ENCODE data around the gene LPAR1.

LPAR1 gene

GRCh38 chr9:110935829-110936228 is 102.4 kb downstream of the LPAR1 start:
- H3K27ac ChIP-seq (ENCODE audit: low read length): no peak overlapping the region
- no peak overlapping the region for H3K4me2 ChIP-seq (ENCODE audit: low read length)
- no peaks in the 10 kb centered on the region for H3K79me2 ChIP-seq (ENCODE audit: low read length)
- TF ChIP-seq CTCF (IDR thresholded peaks at IDR 0.05; ENCODE audit: low read depth, low read length) (no peak), EZH2phosphoT487 (IDR thresholded peaks at IDR 0.05; ENCODE audit: low read depth) (no peak)
- H2AFZ ChIP-seq (ENCODE audit: low read depth, low read length): no peak overlapping the region
- no peak overlapping the region for H3K4me3 ChIP-seq (ENCODE audit: low read length)
- H3K27me3 ChIP-seq (ENCODE audit: low read depth, low read length): no peaks in the 10 kb centered on the region
- no peak overlapping the region for H3K9ac ChIP-seq (ENCODE audit: low read length)
- no peaks in the 10 kb centered on the region for H4K20me1 ChIP-seq (ENCODE audit: insufficient read depth, low read length)
- no peaks in the 10 kb centered on the region for H3K36me3 ChIP-seq (replicated peaks; ENCODE audit: low read depth, low read length)
- H3K4me1 ChIP-seq (ENCODE audit: low read length): peaks cover 8% of the 10 kb centered on the region
- no peaks in the 10 kb centered on the region for H3K9me3 ChIP-seq (ENCODE audit: insufficient read depth, low read length)

GRCh38 chr9:110933350-110934001 is 104.8 kb downstream of the LPAR1 start:
- H2AFZ ChIP-seq (ENCODE audit: low read depth, low read length): peak overlapping the region; percentile 76
- no peak overlapping the region for H3K4me3 ChIP-seq (ENCODE audit: low read length)
- H3K79me2 ChIP-seq (ENCODE audit: low read length): no peaks in the 10 kb centered on the region
- H3K36me3 ChIP-seq (replicated peaks; ENCODE audit: low read depth, low read length): no peaks in the 10 kb centered on the region
- H3K4me2 ChIP-seq (ENCODE audit: low read length): peak overlapping the region; percentile 31
- no peaks in the 10 kb centered on the region for H3K27me3 ChIP-seq (ENCODE audit: low read depth, low read length)
- H3K9me3 ChIP-seq (ENCODE audit: insufficient read depth, low read length): no peaks in the 10 kb centered on the region
- no peak for TF ChIP-seq CTCF (IDR thresholded peaks at IDR 0.05; ENCODE audit: low read depth, low read length)
- no peak for TF ChIP-seq EZH2phosphoT487 (IDR thresholded peaks at IDR 0.05; ENCODE audit: low read depth)
- H3K27ac ChIP-seq (ENCODE audit: low read length): no peak overlapping the region
- H3K4me1 ChIP-seq (ENCODE audit: low read length): peaks cover 6% of the 10 kb centered on the region; the same call in 1 of the 2 replicates
- no peak overlapping the region for H3K9ac ChIP-seq (ENCODE audit: low read length)
- H4K20me1 ChIP-seq (ENCODE audit: insufficient read depth, low read length): no peaks in the 10 kb centered on the region

GRCh38 chr9:110932863-110933262 is 105.4 kb downstream of the LPAR1 start:
- H3K79me2 ChIP-seq (ENCODE audit: low read length): no peaks in the 10 kb centered on the region
- H2AFZ ChIP-seq (ENCODE audit: low read depth, low read length): no peak overlapping the region
- H3K9ac ChIP-seq (ENCODE audit: low read length): no peak overlapping the region
- H4K20me1 ChIP-seq (ENCODE audit: insufficient read depth, low read length): no peaks in the 10 kb centered on the region
- no peak overlapping the region for H3K4me2 ChIP-seq (ENCODE audit: low read length)
- H3K9me3 ChIP-seq (ENCODE audit: insufficient read depth, low read length): no peaks in the 10 kb centered on the region
- peaks cover 6% of the 10 kb centered on the region; the same call in 1 of the 2 replicates for H3K4me1 ChIP-seq (ENCODE audit: low read length)
- H3K27ac ChIP-seq (ENCODE audit: low read length): no peak overlapping the region
- no peaks in the 10 kb centered on the region for H3K27me3 ChIP-seq (ENCODE audit: low read depth, low read length)
- no peak overlapping the region for H3K4me3 ChIP-seq (ENCODE audit: low read length)
- no peaks in the 10 kb centered on the region for H3K36me3 ChIP-seq (replicated peaks; ENCODE audit: low read depth, low read length)
- TF ChIP-seq EZH2phosphoT487 (IDR thresholded peaks at IDR 0.05; ENCODE audit: low read depth) (no peak), CTCF (IDR thresholded peaks at IDR 0.05; ENCODE audit: low read depth, low read length) (no peak)

GRCh38 chr9:110928599-110928998 is 109.7 kb downstream of the LPAR1 start:
- TF ChIP-seq CTCF (IDR thresholded peaks at IDR 0.05; ENCODE audit: low read depth, low read length) (no peak), EZH2phosphoT487 (IDR thresholded peaks at IDR 0.05; ENCODE audit: low read depth) (no peak)
- H3K4me2 ChIP-seq (ENCODE audit: low read length): no peak overlapping the region
- H2AFZ ChIP-seq (ENCODE audit: low read depth, low read length): no peak overlapping the region
- H3K9me3 ChIP-seq (ENCODE audit: insufficient read depth, low read length): no peaks in the 10 kb centered on the region
- H3K4me1 ChIP-seq (ENCODE audit: low read length): peaks cover 4% of the 10 kb centered on the region; the same call in 1 of the 2 replicates
- no peak overlapping the region for H3K4me3 ChIP-seq (ENCODE audit: low read length)
- no peaks in the 10 kb centered on the region for H3K27me3 ChIP-seq (ENCODE audit: low read depth, low read length)
- no peak overlapping the region for H3K27ac ChIP-seq (ENCODE audit: low read length)
- H3K36me3 ChIP-seq (replicated peaks; ENCODE audit: low read depth, low read length): no peaks in the 10 kb centered on the region
- no peaks in the 10 kb centered on the region for H4K20me1 ChIP-seq (ENCODE audit: insufficient read depth, low read length)
- no peaks in the 10 kb centered on the region for H3K79me2 ChIP-seq (ENCODE audit: low read length)
- no peak overlapping the region for H3K9ac ChIP-seq (ENCODE audit: low read length)
